GM18507 (cell line): ENCODE data around the gene RPS24.
"Not testable (repeated sequence)": the region's sequence is repeated elsewhere in the genome, so short reads cannot be mapped to it uniquely, and the experiment has no call there.

Source experiments
- DNase-seq: peaks from one replicate; pipeline ENCODE4 v3.0.0; 2011; ENCODE audit warnings: low read depth; ENCODE audit not compliant: insufficient read length; ENCODE audit errors: extremely low spot score
- FAIRE-seq: peaks from 2 replicates; lab custom pipeline; 2011; peaks lifted over from hg19 to GRCh38; lab: Jason Lieb, UNC

The RPS24 gene

GRCh38 chr10:78033637-78034470 lies at the start of gene RPS24:
Gene RPS24 (plus strand): TSS chr10:78033863. CDS start chr10:78033902, 39 bp downstream.
- DNase-seq (peak; percentile 86), FAIRE-seq (peak; percentile 97)

GRCh38 chr10:77984986-77985385 lies 48.7 kb upstream of the RPS24 start:
- no peak for FAIRE-seq
- no peak for DNase-seq

- DNase-seq (no peak), FAIRE-seq (no peak)
Observed at GRCh38 chr10:77987671-77988255, 45.9 kb upstream of the RPS24 start.

- DNase-seq (no peak), FAIRE-seq (no peak)
Observed at GRCh38 chr10:77989081-77989724, 44.5 kb upstream of the RPS24 start.

GRCh38 chr10:77993620-77994019 lies 40.0 kb upstream of the RPS24 start:
- DNase-seq (no peak), FAIRE-seq (no peak)

- FAIRE-seq, DNase-seq: not testable (repeated sequence)
Observed at GRCh38 chr10:77998780-77999179, 34.9 kb upstream of the RPS24 start.

- DNase-seq = no peak
- FAIRE-seq = no peak
Observed at GRCh38 chr10:78000206-78000605, 33.5 kb upstream of the RPS24 start.

GRCh38 chr10:78000956-78001472 lies 32.6 kb upstream of the RPS24 start:
- DNase-seq = no peak
- no peak for FAIRE-seq

- DNase-seq = no peak
Observed at GRCh38 chr10:78002541-78003288, 30.9 kb upstream of the RPS24 start.

GRCh38 chr10:78004215-78005026 lies 29.2 kb upstream of the RPS24 start:
- no peak for FAIRE-seq
- DNase-seq = no peak

More at GRCh38 chr10:78002541-78003288, 30.9 kb upstream of the RPS24 start:
- no peak for FAIRE-seq

GRCh38 chr10:78007172-78007571 lies 26.5 kb upstream of the RPS24 start:
- no peak for FAIRE-seq

GRCh38 chr10:78009662-78010061 lies 24.0 kb upstream of the RPS24 start:
- no peak for FAIRE-seq
- DNase-seq = no peak

More at GRCh38 chr10:78007172-78007571, 26.5 kb upstream of the RPS24 start:
- no peak for DNase-seq

- FAIRE-seq = no peak
- DNase-seq = no peak
Observed at GRCh38 chr10:78010278-78010677, 23.4 kb upstream of the RPS24 start.

GRCh38 chr10:78011065-78011464 lies 22.6 kb upstream of the RPS24 start:
- DNase-seq (no peak), FAIRE-seq (no peak)

- DNase-seq (no peak), FAIRE-seq (no peak)
Observed at GRCh38 chr10:78013564-78013963, 20.1 kb upstream of the RPS24 start.

- FAIRE-seq (no peak), DNase-seq (no peak)
Observed at GRCh38 chr10:78015546-78015945, 18.1 kb upstream of the RPS24 start.

- no peak for FAIRE-seq
Observed at GRCh38 chr10:78017856-78018255, 15.8 kb upstream of the RPS24 start.

GRCh38 chr10:78019264-78019663 lies 14.4 kb upstream of the RPS24 start:
- no peak for DNase-seq
- FAIRE-seq = no peak

More at GRCh38 chr10:78017856-78018255, 15.8 kb upstream of the RPS24 start:
- DNase-seq = no peak

- DNase-seq = no peak
- no peak for FAIRE-seq
Observed at GRCh38 chr10:78021201-78021600, 12.5 kb upstream of the RPS24 start.
